Skeletal muscle cell (primary cell): Measurements from ENCODE around the gene ZBTB17.
A peak's percentile ranks its signal among the peaks of the same experiment; 100 is the strongest.
"Not testable (repeated sequence)": the region's sequence is repeated elsewhere in the genome, so short reads cannot be mapped to it uniquely, and the experiment has no call there.

ENCODE experiments used
- DNase-seq: peaks from one replicate; pipeline ENCODE4 v3.0.0-alpha.2; 2010; ENCODE audit warnings: low read depth
- H3K4me3 ChIP-seq: 2 replicates; pipeline ENCODE4 v1.5.1; 2011; ENCODE audit warnings: low read depth, mild to moderate bottlenecking, control low read depth, low read length, moderate library complexity

Gene ZBTB17

GRCh38 chr1:16012590-16013219, 36.8 kb upstream of the ZBTB17 start:
- H3K4me3 ChIP-seq = peak overlapping the region; percentile 33
- DNase-seq = no peak

GRCh38 chr1:16011936-16012589, 36.2 kb upstream of the ZBTB17 start:
- no peak overlapping the region for H3K4me3 ChIP-seq
- DNase-seq = no peak

- DNase-seq = no peak
- H3K4me3 ChIP-seq = no peak overlapping the region
Observed at GRCh38 chr1:16010837-16011236, 34.9 kb upstream of the ZBTB17 start.

DNA sequence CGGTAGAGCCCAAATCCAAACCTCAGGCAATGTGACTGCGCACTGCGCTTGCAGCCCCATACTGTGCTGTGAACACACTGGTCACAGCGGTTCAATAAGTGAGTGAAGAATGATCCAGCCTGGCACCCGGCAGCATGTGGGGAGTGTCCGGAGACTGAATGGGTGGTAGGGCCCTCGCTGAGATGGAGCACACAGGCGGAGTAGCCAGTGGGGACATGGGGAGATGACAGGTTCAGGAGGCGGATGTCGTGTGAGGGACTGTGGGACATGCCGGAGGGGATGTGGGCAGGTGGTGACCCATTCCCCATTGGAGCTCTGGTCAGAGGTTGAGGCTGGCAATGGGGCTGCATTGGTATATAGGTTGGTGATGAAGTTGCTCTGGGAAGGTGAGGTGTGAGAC, 33.8 kb upstream of the ZBTB17 start:
- DNase-seq = no peak
- no peak overlapping the region for H3K4me3 ChIP-seq

- no peak for DNase-seq
Observed at GRCh38 chr1:16009030-16009460, 33.1 kb upstream of the ZBTB17 start.

GRCh38 chr1:16007671-16008341, 31.9 kb upstream of the ZBTB17 start:
- H3K4me3 ChIP-seq = no peak overlapping the region
- DNase-seq = no peak

More at GRCh38 chr1:16009030-16009460, 33.1 kb upstream of the ZBTB17 start:
- no peak overlapping the region for H3K4me3 ChIP-seq

- no peak for DNase-seq
- H3K4me3 ChIP-seq = no peak overlapping the region
Observed at GRCh38 chr1:16006552-16007485, 30.9 kb upstream of the ZBTB17 start.

GRCh38 chr1:16006010-16006409, 30.1 kb upstream of the ZBTB17 start:
- no peak overlapping the region for H3K4me3 ChIP-seq
- no peak for DNase-seq

GRCh38 chr1:16005597-16005996, 29.7 kb upstream of the ZBTB17 start:
- H3K4me3 ChIP-seq = no peak overlapping the region
- DNase-seq = no peak

GRCh38 chr1:16001274-16001673, 25.4 kb upstream of the ZBTB17 start:
- DNase-seq, H3K4me3 ChIP-seq: not testable (repeated sequence)

DNA sequence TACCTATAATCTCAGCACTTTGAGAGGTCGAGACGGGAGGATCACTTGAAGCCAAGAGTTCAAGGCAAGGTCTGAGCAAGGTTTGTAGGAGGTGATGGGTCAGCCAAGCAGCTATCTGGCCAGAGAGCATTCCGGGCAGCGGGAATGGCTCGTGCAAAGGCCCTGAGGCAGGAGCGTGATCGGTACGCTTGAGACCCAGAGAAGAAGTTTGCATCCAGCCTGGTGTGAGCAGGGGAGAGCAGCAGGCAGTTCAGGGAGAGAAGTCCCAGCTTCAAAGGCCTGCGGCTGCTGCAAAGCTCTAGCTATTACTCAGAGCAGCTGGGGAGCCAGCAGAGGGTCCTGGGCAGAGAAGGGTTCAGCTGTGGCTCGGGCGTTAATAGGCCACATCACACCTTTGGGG, 23.0 kb upstream of the ZBTB17 start:
- H3K4me3 ChIP-seq = no peak overlapping the region
- no peak for DNase-seq

DNA sequence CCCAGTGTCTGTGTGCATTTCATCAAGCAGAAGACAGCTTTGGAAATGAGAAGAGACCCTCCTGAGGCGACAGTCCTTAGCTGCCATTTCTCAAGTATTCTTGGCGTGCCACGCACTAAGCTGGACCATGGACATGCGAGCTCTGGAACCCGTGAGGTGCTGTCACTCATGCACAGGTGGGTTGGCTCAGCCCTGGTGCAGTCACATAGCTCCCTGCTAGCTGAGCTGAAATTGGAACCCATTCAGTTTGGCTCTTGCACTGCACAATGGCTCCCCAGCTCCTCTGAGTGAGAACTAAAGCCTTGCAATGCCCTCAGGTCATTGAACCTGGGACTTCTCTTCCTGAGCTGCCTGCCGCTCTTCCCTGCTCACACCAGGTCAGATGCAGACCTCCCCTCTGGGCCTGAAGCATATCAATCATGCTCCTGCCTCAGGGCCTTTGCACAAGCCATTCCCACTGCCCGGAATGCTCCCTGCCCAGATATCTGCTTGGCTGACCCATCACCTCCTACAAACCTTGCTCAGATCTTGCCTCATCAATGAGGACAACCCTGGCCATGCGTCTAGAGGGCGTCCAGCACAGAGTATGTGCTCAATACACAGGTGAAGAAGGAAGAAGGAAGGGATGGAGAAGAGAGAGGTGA, 21.9 kb upstream of the ZBTB17 start:
- H3K4me3 ChIP-seq = no peak overlapping the region
- no peak for DNase-seq

- H3K4me3 ChIP-seq = no peak overlapping the region
- DNase-seq = no peak
Observed at GRCh38 chr1:15997076-15997585, 21.2 kb upstream of the ZBTB17 start.

GRCh38 chr1:15994590-15995351, 18.9 kb upstream of the ZBTB17 start:
- no peak overlapping the region for H3K4me3 ChIP-seq
- no peak for DNase-seq

GRCh38 chr1:15994081-15994480, 18.2 kb upstream of the ZBTB17 start:
- H3K4me3 ChIP-seq = no peak overlapping the region
- no peak for DNase-seq

GRCh38 chr1:15993666-15994065, 17.8 kb upstream of the ZBTB17 start:
- H3K4me3 ChIP-seq = no peak overlapping the region
- no peak for DNase-seq

- H3K4me3 ChIP-seq = no peak overlapping the region
- DNase-seq = no peak
Observed at GRCh38 chr1:15992582-15993500, 16.9 kb upstream of the ZBTB17 start.
